Fibroblast of gingiva (primary cell): ENCODE data around the gene COX6B1.
A peak's percentile ranks its signal among the peaks of the same experiment; 100 is the strongest.
"Not testable (repeated sequence)": the region's sequence is repeated elsewhere in the genome, so short reads cannot be mapped to it uniquely, and the experiment has no call there.

Experiments
- DNase-seq: peaks from one replicate; pipeline ENCODE4 v3.0.0-alpha.2; 2011; ENCODE audit warnings: low read depth

COX6B1 gene

DNA sequence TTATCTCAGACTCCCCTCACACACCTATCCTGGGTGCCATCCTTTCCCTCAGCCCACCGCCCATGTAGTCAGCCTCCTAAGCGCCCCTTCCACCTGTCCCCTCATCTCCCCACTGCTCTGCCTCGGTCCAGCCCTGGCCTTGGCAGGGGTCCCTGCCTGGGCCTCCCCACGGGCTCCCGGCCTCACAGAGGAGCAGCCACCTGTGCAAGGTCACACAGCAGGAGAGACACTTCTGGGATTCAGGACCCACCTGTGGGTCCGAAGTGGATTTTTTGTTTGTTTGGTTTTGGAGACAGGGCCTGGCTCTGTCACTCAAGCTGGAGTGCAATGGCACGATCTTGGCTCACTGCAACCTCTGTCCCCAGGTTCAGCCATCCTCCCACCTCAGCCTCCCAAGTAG is 17.5 kb downstream of the COX6B1 start:
- no peak for DNase-seq

DNA sequence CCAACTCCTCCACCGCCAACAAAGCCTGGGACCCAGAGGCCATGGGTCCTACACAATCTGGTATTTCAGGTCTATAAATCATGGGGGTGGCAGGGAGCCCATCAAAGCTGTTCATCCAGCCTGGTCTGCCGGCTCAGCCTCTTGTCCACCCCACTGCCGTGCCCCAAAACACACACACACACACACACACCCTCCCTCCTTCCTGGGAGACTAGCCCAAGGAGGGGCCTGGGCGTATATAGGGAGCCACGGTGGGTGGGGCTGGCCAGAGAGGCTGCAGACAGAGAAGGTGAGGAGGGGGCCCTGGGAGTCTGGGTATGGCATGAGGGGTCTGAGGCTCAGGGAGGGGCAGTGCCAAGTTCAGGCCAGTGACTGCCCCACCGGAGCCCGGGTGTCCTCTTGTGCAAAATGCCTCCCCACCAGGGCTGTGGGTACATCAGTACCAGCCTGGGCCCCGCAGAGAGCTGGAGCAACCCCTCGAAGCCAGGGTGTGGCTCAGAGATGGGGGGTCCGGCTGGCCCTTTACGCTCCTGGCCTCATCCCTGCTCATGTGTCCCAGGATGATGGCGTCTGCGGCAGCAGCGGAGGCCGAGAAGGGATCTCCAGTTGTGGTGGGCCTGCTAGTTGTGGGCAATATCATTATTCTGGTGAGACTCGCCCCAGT is 18.3 kb downstream of the COX6B1 start, which contains the start of gene UPK1A:
Gene UPK1A (plus strand): TSS at position 267 of the 663 bp plus-strand sequence. CDS start 296 bp downstream, at position 563.
- no peak for DNase-seq

DNA sequence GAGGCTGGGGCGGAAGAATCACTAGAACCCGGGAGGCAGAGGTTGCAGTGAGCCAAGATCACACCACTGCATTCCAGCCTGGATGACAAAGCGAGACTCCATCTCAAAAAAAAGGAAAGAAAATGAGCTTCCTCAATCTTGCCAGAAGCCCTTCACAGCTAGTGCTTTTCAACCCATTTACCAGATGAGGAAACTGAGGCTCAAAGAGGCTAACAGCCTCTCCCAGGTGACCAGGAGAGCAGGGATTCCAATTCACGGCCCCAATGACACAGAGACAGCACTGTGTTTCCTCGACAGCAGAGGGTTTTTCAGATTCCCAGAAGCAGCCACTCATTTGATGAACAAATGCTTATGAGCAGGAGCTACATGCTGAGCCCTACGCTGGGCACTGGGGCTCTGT is 21.4 kb downstream of the COX6B1 start:
- no peak for DNase-seq

DNA sequence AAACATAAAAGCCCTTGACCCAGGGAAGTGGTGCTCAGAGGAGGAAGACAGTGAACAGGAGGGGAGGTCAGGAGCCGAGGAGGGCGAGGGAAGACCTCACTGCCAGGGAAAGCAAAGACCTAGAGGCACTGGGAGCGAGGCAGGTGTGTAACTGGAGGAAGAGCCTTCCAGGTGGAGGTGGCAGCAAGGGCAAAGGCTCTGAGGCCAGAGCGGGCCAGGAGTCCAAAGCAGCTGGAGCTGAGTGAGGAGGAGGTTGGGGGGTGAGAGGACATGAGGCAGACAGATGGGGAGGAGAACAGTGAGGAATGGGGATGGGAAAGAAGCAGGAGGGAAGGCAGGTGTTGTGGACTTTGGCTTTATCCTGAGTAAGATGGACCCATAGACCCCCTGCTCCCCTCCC is 21.9 kb downstream of the COX6B1 start:
- no peak for DNase-seq

DNA sequence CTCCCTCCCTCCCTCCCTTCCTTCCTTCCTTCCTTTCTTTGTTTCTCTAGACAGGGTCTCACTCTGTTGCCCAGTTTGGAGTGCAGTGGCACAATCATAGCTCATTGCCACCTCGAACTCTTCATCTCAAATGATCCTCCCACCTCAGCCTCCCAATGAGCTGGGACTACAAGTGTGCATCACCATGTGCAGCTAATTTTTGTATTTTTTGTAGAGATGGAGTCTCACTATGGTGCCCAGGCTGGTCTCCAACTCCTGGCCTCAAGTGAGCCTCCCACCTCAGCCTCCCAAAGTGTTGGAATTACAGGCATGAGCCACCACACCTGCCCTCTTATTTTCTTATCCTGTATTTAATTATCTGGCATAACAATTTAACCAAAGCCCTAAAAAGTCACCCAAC is 22.6 kb downstream of the COX6B1 start:
- DNase-seq, result no peak

DNA sequence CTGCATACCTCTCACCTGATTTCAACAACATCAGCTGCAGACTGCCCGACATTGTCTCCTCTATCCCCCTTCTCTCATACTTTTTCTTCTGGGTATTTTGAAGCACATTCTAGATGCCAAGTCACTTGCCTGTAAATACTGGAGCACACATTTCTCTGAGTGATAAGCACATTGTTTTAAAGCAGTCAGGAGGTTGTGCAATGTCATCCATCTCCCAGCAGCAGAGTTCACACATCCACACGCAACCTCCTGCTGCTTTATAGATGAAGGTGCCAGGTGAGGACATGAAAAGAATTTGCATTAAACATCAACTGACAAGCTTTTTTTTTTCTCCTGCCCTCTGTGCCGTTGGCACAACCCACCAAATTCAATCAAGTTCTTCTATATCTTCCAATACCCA is 23.7 kb downstream of the COX6B1 start:
- no peak for DNase-seq

DNA sequence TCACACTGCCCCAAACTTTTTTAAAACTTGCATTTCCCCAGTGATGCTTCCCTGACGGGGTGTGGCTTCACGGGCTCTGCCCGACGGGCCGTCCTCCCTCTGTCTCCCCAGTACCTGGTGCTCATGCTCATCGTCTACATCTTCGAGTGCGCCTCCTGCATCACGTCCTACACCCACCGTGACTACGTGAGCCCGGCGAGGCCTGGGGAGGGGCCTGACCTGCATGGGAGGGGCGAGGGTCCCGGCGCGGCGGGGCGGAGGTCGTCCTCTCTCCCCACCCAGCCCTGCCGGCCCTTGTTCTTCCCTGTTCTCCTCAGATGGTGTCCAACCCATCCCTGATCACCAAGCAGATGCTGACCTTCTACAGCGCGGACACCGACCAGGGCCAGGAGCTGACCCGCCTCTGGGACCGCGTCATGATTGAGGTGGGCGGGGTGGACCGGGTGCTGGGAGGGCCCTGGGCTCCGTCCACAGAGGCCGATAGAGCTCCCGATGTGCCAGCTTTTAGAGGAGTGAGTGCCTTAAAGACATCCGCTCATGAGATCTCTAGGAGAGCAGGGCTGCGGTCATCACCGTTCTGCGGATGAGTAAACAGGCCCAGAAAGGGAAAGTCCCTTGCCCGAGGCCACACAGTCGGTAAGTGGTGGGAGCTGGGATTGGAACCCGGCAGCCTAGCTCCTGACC is 25.1 kb downstream of the COX6B1 start:
- DNase-seq, result peak; percentile 29

DNA sequence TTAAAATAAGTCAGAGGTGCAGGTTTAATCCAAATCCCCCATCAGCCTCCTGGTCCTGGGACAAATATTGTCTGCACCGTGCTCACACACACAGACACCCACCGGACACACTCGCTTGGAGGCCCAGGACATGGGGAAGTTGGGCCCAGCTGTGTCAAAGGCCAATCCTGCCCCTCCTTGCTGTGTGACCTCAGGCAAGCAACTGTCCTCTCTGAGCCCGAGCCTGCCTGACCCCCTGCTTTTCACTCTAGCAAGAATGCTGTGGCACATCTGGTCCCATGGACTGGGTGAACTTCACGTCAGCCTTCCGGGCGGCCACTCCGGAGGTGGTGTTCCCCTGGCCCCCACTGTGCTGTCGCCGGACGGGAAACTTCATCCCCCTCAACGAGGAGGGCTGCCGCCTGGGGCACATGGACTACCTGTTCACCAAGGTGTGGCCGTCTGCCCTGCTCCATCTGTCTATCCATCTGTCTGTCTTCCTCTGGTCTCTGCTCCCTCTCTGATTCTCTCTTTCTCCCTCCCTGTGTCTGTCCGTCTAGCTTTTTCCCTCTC is 27.5 kb downstream of the COX6B1 start:
- DNase-seq, result no peak

DNA sequence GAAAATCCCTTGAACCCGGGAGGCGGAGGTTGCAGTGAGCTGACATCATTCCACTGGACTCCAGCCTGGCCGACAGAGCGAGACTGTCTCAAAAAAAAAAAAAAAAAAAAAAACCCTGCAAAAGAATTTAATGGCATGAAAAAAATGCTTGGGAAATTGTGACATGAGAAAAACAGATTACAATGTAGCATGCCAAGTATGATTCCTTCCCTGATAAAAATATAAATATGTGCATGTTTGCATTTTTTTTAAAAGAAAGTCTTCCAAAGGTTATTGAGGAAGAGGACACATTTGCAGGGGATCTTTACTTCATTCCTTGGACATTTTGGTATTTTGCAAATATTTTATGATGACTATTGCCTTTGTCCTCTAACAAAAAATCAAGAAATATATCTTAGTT is 41.7 kb downstream of the COX6B1 start:
- DNase-seq, result no peak

DNA sequence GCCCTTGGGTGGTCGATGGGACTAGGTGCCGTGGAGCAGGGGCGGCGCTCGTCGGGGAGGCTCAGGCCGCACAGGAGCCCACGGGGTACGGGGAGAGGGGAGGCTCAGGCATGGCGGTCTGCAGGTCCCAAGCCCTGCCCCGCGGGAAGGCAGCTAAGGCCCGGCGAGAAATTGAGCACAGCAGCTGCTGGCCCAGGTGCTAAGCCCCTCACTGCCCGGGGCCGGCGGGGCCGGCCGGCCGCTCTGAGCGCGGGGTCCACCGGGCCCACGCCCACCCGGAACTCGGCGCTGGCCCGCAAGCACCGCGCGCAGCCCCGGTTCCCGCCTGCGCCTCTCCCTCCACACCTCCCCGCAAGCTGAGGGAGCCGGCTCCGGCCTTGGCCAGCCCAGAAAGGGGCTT is 43.0 kb downstream of the COX6B1 start:
- not testable (repeated sequence) for DNase-seq

DNA sequence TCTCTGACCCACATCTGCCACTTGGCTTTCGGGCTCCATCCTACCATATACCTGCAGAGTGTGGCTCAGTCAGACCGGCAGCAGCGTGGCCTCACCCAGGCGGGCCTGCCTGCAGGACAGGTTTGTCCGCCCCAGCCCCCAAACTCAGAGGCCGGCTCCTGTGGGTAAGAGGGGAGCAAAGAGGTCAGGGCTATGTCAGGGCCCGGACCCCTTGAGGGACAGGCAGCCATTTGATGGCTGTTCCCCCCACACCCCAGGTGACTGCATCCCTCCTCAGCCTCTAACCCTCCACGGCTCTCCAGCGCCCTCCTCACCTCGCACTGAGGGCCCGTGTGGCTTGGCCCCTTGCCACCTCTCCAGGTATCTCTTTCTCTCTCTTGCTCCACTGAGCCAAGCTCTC is 43.9 kb downstream of the COX6B1 start:
- DNase-seq, result no peak

DNA sequence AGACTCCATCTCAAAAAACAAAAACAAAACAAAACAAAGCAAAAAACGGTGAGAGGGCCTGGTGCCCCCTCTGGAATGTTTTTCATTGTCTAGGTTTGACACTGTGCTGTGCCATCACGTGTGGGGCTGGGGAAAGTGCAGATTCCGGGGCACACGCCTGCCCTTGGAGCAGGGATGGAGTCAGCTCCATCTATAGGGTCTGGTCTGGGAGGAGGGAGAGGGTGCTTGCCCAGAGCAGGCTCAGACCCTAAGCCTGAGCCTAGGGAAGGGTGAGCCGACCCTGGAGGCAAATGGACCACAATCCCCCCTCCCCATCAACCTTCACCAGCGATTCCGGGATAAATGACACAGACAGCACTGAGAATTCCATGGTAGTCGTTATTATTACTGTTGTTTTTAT is 45.3 kb downstream of the COX6B1 start:
- no peak for DNase-seq

DNA sequence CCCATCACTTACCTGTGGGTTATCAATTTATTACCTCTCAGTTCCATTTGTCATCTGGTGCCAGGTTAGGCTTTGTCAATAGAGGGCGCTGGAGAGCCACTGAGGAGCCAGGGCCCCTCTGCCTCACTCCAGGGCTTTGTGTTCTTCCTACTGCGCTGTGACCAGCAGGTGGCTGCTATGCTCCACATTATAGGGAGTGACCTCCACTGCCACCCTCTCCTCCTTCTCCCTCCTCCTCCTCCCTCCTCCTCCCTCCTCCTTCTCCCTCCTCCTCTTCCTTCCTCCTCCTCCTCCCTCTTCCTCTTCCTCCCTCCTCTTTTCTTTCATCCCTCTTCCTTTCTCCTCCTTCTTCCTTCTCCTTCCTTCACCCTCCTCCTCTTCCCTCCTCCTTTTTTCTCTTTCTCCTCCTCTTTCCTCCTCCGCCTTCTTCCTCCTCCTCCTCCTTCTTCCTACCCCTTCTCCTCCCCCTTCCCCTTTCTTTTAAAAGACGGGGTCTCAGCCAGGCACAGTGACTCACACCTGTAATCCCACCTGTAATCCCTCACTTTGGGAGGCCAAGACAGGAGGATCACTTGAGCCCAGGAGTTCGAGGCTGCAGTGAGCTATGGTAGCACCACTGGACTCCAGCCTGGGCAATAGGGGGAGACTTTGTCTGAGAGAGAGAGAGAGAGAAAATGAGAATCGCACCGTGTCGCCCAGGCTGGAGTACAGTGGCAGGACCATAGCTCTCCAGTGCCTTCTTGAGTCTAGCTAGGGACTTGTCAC is 45.9 kb downstream of the COX6B1 start:
- DNase-seq, result peak; percentile 73

DNA sequence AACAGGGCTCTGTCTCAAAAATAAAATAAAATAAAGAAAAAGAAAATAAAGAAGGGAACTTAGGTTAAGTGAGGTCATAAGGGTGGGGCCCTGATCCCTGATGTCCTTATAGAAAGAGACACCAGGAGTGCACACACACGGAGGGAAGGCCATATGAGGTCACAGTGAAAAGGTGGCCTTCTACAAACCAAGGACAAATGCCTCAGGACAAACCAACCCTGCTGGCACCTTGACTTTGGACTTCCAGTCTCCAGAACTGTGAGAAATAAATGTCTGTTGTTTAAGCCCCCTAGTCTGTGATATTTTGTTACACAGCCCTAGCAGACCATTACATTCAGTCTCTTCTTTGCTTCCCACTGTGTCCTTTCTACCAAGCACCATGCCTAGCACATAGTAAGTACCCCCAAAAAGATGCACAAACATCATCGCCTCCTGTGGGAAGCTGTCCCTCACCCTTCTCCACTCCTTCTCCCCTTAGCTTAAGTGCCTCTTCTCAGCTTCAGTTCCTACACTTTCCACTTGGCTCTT is 47.8 kb downstream of the COX6B1 start:
- DNase-seq, result no peak

DNA sequence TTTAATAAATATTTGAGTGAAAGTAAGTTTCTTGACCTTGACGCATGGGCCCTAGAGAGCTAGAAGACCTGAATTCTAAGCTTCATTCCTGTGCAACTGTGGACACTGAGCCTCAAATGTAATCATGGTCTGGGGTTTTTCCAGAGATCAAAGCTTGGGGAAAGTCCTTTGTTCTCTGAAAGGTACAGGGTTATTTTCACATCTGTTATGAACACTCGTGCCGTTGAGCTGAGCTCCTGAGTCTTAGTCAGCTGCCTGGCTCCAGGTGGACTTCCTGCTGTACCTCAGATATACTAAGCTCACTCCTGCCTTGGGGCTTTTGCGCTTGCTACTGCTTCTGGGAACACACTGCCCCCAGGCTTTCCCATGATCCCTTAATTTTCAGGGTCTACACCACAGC is 48.7 kb downstream of the COX6B1 start:
- no peak for DNase-seq

DNA sequence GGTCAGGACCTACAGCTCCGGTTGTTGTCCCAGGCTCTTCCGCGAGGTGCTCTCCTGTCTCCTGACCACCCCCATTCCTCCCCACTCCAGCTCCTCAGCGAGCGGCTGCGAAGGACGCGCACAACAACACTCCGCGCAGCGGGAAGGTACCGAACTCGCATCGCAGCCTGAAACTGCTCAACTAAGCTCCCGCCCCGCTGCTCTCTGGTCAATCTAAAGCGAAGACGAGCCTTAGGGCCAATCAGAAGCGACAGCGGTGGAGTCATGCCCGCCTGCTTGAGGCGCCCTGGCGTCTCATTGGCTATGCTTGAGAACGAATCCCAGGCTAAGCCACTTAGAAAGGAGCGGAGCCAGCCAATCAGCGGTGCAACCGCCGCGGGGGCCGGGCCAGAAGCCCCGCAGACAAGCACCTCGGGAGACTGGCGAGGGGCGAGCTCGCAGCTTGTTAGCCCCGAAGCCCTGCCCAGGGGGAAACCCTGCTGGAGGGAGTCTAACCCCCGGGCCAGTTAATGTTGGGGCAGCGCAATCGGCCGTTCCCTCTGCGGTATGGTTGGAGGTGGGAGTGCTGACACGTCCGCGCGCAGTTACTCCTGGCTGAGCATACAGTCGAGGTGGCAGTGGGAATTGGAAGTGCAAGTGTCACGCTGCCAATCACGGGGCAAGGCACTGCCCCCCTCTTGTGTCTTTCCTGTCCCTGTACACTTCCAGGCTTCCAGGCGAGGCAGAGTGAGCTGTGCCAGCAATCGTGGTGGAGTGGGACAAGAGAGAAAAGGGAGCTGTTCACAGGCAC is 54.3 kb downstream of the COX6B1 start:
- DNase-seq, result peak; percentile 98

DNA sequence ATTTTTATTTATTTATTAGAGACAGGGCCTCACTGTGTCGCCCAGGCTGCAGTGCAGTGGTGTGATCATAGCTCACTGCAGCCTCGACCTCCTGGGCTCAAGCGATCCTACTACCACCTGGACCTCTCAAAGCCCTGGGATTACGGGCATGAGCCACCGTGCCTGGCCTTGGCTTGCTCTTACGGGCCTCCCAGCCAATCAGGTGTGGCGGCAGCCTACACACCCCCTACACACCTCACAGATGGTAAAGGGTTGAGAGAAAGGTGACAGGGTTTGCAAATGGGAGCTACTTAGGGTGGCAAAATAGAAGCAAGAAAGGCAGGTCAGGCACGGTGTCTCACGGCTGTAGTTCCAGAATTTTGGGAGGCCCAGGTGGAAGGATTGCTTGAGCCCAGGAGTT is 55.2 kb downstream of the COX6B1 start:
- DNase-seq, result no peak

DNA sequence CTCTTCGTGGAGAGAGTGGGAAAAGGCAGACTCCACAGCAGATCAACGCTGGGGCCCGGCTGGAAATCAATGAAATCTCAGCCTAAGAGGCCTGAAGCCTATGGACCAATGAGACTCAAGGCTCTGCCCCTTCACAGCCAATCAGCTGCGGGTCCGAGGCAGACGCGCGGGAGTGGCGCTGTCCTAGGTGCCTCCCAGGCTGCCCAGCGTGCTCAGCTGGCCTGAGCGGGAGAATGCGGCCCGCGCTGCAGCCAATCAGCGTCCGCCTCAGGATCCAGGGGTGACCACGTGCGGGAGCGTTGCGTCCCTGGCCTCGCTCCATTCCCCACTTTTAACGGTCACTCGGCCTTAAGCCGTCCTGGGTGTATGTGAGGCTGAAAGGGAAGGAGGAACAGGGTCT is 56.1 kb downstream of the COX6B1 start, which contains the start of gene ZBTB32:
Gene ZBTB32 (plus strand): TSS at position 341 of the 400 bp plus-strand sequence. CDS start 10,069 bp downstream, outside the sequence.
- peak; percentile 30 for DNase-seq
